ENCODE data around the gene TMEM117. TPM values are rescaled to one million over a fixed set of nuclear protein-coding genes. Genes with fewer than 3 reads are reported as not detected.
"Not testable (repeated sequence)": the region's sequence is repeated elsewhere in the genome, so short reads cannot be mapped to it uniquely, and the experiment has no call there.

Gene TMEM117
- total RNA-seq, 1 experiment from 2014 or later = 5.3 TPM

DNA sequence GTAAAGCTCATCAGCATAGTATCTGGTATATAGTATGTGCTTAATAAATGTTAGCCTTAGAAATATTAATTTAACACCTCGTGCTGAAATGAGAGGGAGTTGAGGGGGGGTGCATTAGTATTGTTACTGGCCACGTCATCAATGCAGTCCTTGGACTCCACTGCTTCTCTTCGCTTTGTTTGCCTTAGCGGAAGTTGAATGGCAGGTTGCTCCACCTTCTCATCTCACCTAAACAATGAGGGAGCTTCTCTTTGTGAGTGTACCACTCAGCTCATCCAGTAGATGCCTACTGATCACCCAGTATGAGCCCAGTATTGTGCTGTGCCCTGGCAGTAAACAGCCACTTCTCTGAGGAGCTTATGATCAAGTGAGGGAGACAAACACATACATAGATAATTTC is 4.5 kb downstream of the TMEM117 start:
- DNase-seq (ENCODE audit: low read depth) = no peak

DNA sequence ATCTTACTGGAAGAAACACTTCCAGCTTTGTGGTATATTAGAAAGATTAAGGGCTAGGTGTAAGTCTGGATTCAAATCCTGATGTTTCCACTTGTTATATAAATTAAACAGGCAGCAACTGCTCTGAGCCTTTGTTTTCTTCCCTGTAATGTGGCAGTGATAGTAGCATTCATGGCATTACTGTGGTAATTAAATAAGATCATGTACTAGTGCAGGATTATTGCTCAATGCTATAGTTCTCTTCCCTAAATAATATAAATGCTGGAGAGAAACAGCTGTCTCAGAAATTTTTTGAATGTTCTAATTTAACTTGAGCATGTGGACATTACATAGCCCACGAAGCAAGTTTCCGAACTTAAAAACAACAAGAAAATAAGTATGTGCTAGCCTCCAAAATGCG is 5.4 kb downstream of the TMEM117 start:
- no peak for DNase-seq (ENCODE audit: low read depth)

DNA sequence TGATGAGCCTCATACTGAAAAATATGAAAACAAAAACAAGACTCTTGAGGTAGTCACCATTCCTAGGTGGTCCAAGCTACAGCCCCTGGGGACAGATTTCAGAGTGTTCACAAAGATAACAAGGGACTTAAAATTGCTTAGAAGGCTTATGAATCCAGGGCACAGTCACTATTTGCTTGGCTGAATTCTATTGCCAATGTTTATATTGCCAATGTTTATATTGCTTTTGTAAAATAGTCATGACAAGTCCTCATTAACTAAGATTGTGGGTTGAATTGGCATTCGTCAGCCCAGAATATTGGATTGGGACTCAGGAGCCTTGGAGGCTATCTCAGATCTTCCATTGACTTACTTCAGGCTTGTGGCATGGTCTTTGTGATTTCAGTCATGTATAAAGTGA is 6.4 kb downstream of the TMEM117 start:
- no peak for DNase-seq (ENCODE audit: low read depth)

DNA sequence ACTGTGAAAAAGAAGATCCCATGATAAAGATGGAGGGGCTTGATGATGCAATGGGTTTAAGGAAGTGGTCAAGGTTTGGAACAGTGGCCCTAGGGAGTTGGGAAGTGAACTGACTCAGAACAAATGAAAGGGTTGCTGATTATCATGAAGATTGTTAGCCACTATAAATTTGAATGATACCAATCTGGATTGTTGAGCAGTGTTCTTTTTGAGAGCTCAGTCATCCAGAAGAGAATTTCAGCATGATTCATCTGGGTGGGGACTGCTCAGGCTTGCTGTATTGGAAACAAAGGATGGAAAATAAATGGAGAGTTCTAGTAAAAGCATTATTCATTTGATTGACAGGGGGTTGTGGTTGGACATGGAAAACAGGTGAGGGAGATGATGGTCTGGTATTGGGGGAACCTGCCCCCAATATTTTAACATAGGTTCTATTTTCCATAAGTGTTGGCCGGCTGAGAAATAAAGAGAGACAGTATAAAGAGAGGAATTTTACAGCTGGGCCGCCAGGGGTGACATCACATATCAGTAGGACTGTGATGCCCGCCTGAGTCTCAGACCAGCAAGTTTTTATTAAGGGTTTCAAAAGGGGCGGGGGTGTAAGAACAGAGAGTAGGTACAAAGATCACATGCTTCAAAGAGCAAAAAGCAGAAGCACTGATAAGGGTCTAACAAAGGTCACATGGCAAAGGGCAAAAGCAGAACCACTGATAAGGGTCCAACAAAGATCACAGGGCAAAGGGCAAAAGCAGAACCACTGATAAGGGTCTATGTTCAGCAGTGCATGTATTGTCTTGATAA is 11.7 kb downstream of the TMEM117 start:
- DNase-seq (ENCODE audit: low read depth) = peak; percentile 81

DNA sequence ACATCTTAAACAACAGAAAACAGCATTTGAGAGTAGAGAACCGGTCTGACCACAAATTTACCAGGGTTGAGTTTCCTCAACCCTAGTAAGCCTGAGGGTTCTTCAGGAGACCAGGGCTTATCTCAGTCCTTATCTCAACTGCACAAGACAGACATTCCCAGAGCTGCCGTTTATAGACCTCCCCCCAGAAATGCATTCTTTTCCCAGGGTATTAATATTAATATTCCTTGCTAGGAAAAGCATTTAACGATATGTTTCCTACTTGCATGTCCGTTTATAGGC is 12.3 kb downstream of the TMEM117 start:
- DNase-seq (ENCODE audit: low read depth) = no peak

DNA sequence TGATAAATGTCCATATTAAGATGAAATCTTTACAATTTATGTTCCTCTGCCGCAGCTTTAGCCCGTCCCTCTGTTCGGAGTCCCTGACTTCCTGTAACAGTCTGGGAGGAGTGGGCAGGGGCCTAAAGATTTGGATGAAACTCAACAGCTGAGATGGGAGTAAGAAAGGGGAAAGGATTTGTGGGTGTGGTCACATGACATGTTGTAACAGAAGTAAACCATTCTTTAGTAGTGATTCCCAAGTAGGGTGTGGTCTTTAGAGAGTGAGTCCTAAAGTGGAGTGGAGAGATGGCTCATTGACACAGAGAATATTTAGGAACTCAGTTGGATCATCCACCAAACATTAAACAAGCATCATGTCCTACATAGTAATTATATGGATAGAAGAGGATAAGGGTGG is 12.9 kb downstream of the TMEM117 start:
- DNase-seq (ENCODE audit: low read depth) = no peak

DNA sequence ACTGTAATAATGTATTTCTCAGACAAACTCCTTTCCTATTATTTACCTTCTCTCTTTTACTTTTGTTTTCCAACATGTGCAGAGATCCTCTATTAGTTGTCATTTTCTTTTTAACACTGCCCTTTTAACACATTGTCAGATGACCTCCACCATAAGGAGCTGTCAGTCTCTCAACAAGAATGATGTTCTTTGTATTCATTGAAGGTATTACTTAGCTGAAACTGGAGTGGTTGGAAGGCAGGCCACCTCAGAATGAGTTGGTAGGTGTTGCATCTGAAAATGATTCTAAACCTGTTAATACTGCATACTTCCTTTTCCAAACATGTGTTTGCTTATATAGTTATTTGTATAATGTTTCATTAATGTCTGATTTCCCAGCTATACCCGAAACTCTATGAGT is 16.9 kb downstream of the TMEM117 start:
- DNase-seq (ENCODE audit: low read depth) = no peak

DNA sequence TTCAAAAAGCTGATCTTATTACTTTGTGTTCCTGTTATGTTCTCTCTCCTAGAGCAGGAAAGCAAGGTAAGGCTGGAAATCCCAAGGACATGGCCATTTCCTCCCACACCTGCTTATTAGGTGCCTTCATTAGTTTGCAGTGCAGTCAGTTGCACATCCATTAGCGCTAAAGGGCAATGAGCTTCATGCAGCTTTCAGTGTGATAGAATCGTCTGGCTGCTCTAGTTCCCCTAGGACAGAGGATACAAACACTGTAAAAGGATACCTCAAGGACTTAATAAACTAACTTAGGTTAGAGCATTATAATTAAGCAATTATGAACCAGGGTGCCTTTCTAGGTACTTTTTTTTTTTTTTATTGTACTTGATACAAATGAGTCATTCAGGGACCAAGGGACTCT is 21.1 kb downstream of the TMEM117 start:
- DNase-seq (ENCODE audit: low read depth) = no peak

DNA sequence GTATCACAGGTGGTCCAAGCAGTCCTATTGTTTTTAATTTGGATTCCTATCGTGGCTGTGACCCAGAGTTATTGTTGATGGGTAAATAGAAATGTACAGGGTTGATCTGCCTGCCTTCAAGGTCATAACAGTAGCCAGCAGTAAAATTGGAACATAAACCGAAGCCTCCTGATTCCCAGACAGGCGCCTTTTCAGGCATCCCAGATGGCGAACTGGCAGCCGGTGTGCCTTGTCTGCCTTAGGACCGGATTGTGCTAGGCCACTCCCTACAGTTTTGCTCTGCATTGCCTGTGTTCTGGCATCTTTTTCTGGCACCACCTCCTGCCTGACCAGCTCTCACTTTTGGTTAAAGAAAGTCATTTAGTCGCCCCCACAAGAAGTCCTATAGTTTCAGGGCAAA is 22.2 kb downstream of the TMEM117 start:
- no peak for DNase-seq (ENCODE audit: low read depth)

DNA sequence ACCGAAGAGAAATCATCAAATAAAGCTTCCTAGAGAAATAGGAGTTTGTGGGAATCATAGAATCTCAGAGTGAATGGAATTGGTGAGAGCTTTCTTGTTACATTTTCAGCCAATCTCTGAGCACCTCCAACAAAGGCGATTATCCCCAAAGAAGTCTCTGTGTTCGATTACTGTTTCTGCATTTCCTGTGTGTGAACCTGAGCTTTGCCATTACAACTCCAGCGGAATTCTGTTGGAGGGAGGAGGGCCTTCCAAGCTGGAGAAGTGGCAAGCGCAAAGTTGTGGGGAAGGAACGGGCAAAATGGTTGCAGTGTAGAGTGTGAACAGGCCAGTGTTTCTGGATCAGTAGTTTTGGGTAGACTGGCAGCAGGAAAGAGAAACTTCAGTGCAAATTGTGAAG is 23.1 kb downstream of the TMEM117 start:
- no peak for DNase-seq (ENCODE audit: low read depth)

DNA sequence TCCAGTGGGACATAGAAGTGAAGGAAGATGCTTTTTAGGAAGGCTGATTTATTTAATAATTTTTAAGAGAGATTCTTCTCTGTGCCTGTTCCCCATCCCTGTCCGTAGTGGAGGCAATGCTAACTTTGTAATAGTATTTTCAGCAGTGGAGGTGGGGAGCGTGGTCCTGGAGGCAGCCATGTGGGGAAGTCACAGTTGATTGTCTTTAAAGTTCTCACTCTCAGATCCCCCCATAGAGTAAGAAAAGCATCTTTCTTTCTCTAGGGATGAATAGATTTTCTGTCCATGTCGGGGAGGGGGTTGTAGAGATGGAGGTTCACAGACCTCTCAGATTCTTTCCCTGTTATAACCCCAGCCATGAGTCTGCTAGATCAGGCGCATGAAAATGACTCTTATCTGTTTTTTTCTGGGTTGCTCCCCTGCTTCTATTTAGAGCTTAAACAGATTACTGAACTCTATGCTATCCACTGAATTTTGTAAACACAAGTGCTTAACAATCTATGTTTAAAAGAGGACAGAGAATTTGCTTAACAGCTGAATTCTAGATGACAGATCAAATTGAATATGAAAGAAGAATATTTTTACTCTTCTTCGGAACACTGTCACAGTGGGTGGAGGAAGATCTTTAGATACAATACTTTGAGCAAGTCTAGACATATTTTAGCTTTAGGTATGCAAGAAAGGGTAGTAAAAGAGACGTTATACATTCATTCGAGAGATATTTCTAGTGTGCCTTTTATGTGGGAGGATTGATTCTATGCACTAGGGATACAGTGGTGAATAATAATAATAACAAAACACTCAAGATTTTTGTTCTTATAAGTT is 25.3 kb downstream of the TMEM117 start:
- no peak for DNase-seq (ENCODE audit: low read depth)

DNA sequence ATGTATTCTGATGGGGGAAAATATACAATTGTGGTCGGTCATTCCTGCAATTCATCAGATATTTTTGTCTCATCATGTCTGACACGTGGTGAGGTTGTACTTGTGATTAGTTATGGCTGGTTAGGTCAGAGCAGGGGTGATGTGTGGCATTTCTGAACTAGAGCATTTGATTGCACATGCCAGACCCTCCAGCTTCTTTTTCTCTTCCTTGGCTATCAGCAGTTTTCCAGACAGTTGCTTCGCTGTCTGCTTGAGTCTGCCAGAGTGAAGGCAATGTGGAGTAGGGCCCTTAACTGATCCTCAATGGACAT is 25.9 kb downstream of the TMEM117 start:
- no peak for DNase-seq (ENCODE audit: low read depth)

DNA sequence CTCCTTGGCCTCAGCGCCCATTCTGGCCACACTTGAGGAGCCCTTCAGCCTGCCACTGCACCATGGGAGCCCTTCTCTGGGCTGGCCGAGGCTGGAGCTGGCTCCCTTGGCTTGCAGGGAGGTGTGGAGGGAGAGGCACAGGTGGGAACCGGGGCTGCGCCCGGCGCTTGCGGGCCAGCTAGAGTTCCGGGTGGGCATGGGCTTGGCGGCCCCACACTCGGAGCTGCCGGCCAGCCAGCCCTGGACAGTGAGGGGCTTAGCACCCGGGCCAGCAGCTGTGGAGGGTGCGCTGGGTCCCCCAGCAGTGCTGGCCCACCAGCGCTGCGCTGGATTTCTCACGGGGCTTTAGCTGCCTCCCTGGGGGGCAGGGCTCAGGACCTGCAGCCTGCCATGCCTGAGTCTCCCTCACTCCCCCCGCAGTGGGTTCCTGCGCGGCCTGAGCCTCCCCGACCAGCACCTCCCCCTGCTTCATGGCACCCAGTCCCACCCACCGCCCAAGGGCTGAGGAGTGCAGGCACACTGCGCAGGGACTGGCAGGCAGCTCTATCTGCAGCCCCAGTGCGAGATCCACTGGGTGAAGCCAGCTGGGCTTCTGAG is 28.0 kb downstream of the TMEM117 start:
- no peak for DNase-seq (ENCODE audit: low read depth)

DNA sequence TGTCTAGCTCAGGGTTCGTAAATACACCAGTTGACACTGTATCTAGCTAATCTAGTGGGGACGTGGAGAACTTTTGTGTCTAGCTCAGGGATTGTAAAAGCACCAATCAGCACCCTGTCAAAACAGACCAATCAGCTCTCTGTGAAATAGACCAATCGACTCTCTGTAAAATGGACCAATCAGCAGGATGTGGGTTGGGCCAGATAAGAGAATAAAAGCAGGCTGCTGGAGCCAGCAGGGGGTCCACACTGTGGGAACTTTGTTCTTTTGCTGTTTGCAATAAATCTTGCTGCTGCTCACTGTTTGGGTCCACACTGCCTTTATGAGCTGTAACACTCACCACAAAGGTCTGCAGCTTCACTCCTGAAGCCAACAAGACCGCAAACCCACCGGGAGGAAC is 28.7 kb downstream of the TMEM117 start:
- not testable (repeated sequence) for DNase-seq (ENCODE audit: low read depth)

DNA sequence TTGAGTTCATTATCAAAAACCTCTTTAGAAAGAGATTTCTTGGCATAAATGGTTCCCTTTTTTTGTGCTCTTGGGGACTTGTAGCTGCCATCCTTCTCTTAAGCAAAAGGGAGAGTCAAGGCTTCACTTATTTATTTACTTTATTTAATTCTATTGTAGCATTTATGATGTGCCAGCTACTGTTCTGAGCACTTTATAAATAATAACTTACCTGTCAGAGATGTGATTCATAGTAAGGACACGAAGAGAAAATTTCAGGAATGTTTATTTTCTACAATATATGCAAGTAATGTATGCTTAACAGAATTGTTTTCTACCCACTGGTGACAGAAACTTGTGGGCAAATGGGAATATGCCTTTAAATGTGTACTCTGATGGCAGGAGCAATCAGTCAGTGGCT is 33.3 kb downstream of the TMEM117 start:
- DNase-seq (ENCODE audit: low read depth) = no peak

DNA sequence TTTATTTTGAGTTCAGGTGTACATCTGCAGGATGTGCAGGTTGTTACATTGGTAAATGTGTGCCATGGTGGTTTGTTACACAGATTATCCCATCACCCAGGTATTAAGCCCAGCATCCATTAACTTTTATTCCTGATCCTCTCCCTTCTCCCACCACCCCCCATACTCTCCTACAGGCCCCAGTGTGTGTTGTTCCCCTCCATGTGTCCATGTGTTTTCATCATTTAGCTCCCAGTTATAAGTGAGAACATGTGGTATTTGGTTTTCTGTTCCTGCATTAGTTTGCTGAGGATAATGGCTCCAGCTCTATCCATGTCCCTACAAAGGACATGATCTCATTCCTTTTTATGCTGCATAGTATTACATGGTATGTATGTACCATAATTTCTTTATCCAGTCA is 33.9 kb downstream of the TMEM117 start:
- not testable (repeated sequence) for DNase-seq (ENCODE audit: low read depth)

DNA sequence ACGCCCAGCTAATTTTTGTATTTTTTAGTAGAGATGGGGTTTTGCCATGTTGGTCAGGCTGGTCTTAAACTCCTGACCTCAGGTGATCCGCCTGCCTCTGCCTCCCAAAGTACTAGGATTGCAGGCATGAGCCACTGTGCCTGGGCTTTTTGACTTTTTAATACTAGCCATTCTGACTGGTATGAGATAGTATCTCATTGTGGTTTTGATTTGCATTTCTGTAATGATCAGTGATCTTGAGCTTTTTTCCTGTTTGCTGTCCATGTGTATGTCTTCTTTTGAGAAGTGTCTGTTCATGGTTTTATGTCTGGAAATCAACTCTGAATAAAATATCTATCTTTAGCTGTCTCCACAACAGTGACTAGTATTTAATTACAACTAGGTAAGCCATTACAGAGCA is 35.4 kb downstream of the TMEM117 start:
- DNase-seq (ENCODE audit: low read depth) = not testable (repeated sequence)

DNA sequence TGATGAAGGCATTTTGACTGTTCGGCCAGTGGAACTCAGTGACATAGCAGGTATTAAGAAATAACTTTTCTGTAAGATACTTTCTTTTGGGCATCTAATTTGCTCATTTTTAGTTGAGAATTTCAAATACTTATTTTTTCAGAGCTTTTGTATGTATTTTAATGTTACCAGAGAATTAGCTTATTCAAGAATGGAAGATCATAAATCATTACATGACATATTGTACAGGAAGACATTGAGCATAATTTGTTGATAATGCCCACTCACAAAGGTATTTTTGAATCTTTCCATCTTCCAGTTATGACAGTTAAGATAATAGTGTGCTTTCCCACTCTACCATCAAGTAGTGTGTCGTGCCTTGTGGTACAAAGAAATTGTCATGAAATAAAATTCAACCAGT is 36.5 kb downstream of the TMEM117 start:
- DNase-seq (ENCODE audit: low read depth) = no peak

DNA sequence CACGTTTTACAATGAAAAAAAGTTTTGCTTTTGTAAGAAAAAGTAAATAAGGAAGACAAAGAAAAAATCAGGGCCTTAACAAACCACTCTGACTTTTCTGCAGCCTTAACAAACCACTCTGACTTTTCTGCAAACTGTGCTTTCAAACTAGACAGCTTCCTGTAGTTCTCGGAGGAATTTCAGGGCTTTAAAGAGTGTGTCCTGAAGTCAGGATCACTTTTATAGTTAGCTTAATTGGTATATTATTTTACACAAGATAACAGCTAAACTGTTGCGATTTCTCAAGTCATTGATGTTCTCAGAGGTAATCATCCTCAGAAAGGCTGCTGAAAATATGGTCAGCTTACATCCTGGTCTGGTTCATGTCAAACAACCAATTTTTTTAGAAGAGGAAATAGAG is 42.2 kb downstream of the TMEM117 start:
- no peak for DNase-seq (ENCODE audit: low read depth)

DNA sequence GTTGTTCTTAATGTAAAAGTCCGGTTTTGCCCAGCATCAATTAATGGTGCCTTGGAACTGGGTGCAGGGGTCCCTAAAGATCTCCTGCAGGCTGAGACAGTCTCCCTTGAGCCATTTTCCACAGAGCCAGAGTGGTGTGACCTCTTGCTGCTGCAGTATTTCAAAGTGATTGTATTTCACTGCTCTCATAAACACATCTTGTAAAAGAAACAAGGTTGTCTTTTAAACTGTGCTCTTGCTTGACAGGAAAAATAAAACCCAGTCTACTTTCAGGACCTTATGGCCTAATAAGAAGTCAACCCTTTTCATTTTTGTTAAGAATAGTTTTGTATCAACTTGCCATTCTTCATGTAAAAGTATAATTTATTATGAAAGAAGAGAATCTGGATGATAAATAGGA is 44.7 kb downstream of the TMEM117 start:
- DNase-seq (ENCODE audit: low read depth) = no peak

DNA sequence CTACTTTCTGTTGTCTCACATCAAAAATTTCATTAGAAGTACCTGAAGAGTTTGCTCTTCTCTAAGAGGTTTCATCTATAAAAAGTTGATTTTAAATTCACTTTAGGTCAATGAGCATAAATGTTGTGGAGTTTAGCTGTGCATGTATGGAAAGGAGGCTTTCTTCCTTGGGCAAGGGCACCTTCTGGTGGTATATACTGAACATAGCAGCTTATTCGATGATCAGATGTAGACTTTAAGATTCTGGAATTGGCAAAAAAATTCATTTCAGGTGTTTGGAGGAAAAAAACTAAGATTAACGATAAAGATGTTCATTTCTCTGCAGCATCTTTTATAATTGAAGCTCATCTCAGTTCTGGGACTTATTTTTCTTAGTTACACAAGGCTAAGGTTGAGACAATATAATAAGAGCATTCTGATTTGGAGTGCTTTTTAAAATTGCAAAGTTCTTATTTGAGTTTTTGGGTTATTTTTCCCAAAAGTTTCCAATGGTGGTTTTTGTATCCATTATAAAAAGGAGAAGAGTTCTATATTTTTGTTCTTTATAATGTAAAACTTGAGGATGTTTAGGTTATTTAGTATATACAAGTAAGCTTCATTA is 46.8 kb downstream of the TMEM117 start:
- peak; percentile 40 for DNase-seq (ENCODE audit: low read depth)

DNA sequence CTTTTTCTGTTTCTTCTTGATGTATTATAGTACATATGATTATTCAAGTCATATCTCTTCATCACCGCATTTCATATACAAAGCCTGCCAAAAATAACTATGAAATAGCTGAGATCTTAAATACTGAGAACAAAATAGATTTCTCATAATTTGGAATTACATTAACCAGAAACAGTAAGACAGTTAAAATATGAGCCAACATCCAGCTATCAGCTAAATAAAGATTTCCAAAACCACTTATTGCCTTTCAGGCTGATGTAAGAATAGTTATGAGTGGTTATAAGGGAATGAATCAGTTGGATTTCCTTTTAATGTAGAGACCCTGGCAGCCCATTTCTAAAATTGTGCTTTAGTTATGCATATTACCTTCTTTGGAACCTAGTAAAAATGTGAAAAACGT is 47.4 kb downstream of the TMEM117 start:
- no peak for DNase-seq (ENCODE audit: low read depth)
